BJ (cell line): ENCODE measurements around the gene CENATAC. TPM values are rescaled to one million over a fixed set of nuclear protein-coding genes. Genes with fewer than 3 reads are reported as not detected.
"Not testable (repeated sequence)": the region's sequence is repeated elsewhere in the genome, so short reads cannot be mapped to it uniquely, and the experiment has no call there.

Source experiments
- CTCF ChIA-PET: fragments of 350-600 bp; formaldehyde crosslinking; extraction: SDS; loops from one replicate; lab custom pipeline; 2021; ENCODE audit warnings: antibody characterized with exemption, inconsistent platforms; lab: Yijun Ruan, JAX
- POLR2A ChIA-PET: fragments of 300-600 bp; sonication (Branson Sonifier 250); formaldehyde crosslinking; extraction: SDS; loops from one replicate; lab custom pipeline; 2021; ENCODE audit warnings: antibody characterized with exemption; lab: Charles Lee
- DNase-seq: peaks from one replicate; pipeline ENCODE4 v3.0.0-alpha.2; 2011; ENCODE audit warnings: low read depth
- H3K27me3 ChIP-seq: 2 replicates; pipeline ENCODE4 v1.6.0; 2011; ENCODE audit warnings: low read length; ENCODE audit not compliant: control insufficient read depth, insufficient read depth
- H3K36me3 ChIP-seq: 2 replicates; pipeline ENCODE4 v1.5.1; 2011; ENCODE audit warnings: low read length; ENCODE audit not compliant: control insufficient read depth, insufficient read depth
- H3K4me3 ChIP-seq: 2 replicates; pipeline ENCODE4 v1.5.1; 2011; ENCODE audit warnings: low read depth, mild to moderate bottlenecking, control low read depth, low read length
- polyA plus RNA-seq: library from polyadenylated mRNA; depleted of rRNA; stranded (reverse); fragments of >200 nt; gene quantifications from 2 replicates; pipeline ENCODE4 v1.2.3, GENCODE V29; 2011
- TF ChIP-seq, protein P1 (sequence below): IDR thresholded peaks from 2 replicates; pipeline ENCODE4 v1.5.1; 2011; ENCODE audit warnings: low read depth, mild to moderate bottlenecking, control low read depth, inconsistent platforms, low read length, moderate library complexity; ENCODE audit not compliant: insufficient read depth

The CENATAC gene
- polyA plus RNA-seq, 1 experiment = 10.5 TPM

DNA sequence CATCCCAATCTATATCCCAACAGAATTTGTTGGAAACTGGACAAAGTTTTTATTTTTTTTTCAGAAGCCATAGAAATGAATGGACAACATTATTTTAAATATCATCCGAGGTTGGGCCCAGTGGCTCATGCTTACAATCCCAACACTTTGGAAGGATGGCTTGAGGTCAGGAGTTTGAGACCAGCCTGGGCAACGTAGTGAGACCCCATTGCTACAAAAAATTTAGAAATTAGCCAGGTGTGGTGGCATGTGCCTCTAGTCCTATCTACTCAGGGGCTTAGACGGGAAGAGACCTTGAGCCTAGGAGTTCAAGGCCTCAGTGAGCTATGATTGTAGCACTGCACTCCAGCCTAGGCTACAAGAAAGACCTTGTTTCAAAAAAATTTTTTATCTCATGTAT is 36.9 kb downstream of the CENATAC start:
- CTCF ChIA-PET = no interaction called here

DNA sequence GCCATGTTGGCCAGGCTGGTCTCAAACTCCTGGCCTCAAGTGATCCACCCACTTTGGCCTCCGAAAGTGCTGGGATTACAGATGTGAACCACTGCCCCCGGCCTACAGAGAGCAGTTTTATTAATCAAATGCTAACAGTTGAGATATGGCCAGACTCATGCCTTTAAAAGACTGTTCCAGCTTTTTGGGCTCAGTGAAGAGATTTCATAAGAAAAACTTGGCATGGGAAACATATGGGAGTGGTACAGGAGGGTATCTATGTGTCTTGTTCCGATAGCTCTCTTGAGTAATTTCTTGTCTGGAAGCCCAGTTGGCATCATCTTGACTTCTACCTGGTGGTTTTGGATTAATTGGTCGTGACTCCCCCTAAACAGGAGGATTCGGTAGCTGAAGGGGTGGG is 40.9 kb downstream of the CENATAC start:
- TF ChIP-seq, protein P1, sequence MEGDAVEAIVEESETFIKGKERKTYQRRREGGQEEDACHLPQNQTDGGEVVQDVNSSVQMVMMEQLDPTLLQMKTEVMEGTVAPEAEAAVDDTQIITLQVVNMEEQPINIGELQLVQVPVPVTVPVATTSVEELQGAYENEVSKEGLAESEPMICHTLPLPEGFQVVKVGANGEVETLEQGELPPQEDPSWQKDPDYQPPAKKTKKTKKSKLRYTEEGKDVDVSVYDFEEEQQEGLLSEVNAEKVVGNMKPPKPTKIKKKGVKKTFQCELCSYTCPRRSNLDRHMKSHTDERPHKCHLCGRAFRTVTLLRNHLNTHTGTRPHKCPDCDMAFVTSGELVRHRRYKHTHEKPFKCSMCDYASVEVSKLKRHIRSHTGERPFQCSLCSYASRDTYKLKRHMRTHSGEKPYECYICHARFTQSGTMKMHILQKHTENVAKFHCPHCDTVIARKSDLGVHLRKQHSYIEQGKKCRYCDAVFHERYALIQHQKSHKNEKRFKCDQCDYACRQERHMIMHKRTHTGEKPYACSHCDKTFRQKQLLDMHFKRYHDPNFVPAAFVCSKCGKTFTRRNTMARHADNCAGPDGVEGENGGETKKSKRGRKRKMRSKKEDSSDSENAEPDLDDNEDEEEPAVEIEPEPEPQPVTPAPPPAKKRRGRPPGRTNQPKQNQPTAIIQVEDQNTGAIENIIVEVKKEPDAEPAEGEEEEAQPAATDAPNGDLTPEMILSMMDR = no peak
- no peak for DNase-seq
- no peaks in the 10 kb centered on the region for H3K36me3 ChIP-seq
- CTCF ChIA-PET = no interaction called here
- POLR2A ChIA-PET = no interaction called here
- H3K27me3 ChIP-seq = no peaks in the 10 kb centered on the region
- H3K4me3 ChIP-seq = no peak overlapping the region

More for the DNA sequence above, 36.9 kb downstream of the CENATAC start:
- POLR2A ChIA-PET = no interaction called here
- Histone ChIP-seq H3K4me3 (no peak overlapping the region), H3K36me3 (no peaks in the 10 kb centered on the region), H3K27me3 (no peaks in the 10 kb centered on the region)
- TF ChIP-seq, protein P1 = no peak
- DNase-seq = no peak

DNA sequence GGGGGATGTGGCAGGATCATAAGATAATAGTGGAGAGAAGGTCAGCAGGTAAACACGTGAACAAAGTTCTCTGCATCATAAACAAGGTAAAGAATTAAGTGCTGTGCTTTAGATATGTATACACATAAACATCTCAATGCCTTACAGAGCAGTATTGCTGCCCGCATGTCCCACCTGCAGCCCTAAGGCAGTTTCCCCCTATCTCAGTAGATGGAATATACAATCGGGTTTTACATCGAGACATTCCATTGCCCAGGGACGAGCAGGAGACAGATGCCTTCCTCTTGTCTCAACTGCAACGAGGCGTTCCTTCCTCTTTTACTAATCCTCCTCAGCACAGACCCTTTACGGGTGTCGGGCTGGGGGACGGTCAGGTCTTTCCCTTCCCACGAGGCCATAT is 41.5 kb downstream of the CENATAC start:
- POLR2A ChIA-PET, H3K36me3 ChIP-seq, H3K27me3 ChIP-seq, H3K4me3 ChIP-seq, DNase-seq, CTCF ChIA-PET: not testable (repeated sequence)

DNA sequence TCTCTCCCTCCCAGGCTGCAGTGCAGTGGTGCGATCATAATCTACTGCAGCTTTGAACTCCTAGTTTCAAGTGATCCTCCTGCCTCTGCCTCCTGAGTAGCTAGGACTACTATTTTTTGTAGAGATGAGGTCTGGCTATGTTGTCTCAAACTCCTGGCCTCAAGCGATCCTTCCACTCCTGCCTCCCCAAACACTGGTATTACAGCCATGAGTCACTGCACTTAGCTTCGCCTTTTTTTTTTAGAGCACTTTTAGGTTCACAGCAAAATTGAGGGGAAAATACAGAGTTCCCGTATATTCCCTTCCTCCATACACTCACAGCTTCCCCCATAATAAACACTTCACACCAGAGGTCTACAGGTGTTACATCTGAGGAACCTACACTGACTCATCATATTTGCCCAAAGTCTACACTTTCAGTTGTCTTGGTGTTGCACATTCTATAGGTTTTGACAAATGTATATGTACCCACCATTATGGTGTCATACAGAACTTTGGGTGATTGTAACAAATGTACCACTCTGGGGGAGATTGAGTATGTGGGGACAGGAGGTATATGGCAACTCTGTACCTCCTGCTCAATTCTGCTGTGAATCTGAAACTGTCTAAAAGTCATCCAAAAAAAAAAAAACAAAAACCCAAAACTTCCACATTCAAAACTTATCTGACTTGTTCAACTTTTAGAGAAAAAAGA is 44.0 kb downstream of the CENATAC start:
- H3K27me3 ChIP-seq = no peaks in the 10 kb centered on the region
- ChIA-PET CTCF (interaction anchor here (0.8 kb wide), 1 partner anchor 9 kb away, joined by 5 read pairs; no protein-coding TSS in a partner anchor), POLR2A (no interaction called here)
- TF ChIP-seq, protein P1 = no peak
- no peak for DNase-seq
- H3K36me3 ChIP-seq = peaks cover 17% of the 10 kb centered on the region
- H3K4me3 ChIP-seq = no peak overlapping the region

DNA sequence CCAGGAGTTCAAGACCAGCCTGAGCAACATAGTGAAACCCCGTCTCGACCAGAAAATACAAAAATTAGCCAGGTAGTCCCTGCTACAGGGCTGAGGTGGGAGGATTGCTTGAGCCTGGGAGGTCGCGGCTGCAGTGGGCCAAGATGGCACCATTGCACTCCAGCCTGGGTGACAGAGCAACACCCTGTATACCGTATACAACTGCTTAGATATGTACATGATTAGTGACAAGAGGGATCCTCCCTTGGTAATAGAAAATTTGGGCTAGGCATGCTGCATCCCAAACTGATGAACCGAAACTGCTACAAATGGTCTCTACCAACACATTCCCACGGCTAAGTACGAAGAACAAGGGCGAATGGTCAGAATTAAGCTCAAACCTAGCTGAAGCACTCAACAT is 45.0 kb downstream of the CENATAC start:
- Histone ChIP-seq H3K27me3 (no peaks in the 10 kb centered on the region), H3K36me3 (peaks cover 22% of the 10 kb centered on the region), H3K4me3 (no peak overlapping the region)
- ChIA-PET POLR2A (no interaction called here), CTCF (interaction anchor here (0.6 to 0.8 kb wide), 2 partner anchors 10 to 281 kb away, joined by 3 read pairs; no protein-coding TSS in a partner anchor)
- TF ChIP-seq, protein P1 = no peak
- DNase-seq = no peak
